ENCODE results near the gene C11orf98. TPM values are rescaled to one million over a fixed set of nuclear protein-coding genes. Genes with fewer than 3 reads are reported as not detected.

Gene C11orf98
- total and polyA plus RNA-seq, 2 donors (not counting 1 experiment from before 2014, with no cell fraction given): 33.4 to 38.2 TPM

DNA sequence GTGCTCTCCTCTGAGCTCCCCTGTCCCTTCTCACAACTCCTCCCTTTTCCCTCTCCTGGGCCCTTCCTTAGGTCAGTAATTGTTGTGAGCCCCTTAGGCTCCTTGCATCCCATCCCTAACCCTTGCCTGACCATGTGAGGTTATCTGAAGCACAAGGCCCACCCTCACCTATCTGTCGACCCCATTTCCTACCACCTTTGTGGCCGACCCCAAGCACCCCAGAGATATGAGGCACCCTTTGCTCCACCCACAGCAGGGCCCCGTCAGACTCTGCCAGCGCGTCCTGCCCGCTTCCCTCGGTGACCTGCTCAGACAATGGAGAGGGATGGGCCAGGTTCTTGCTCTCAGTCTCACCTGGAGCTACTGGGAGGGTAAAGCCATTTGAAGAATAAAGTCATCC lies 43.8 kb upstream of the C11orf98 start:
- no peaks in the 10 kb centered on the region for H3K27me3 ChIP-seq (ENCODE audit: control insufficient read depth, insufficient read depth, low read length)
- TF ChIP-seq, protein P1, sequence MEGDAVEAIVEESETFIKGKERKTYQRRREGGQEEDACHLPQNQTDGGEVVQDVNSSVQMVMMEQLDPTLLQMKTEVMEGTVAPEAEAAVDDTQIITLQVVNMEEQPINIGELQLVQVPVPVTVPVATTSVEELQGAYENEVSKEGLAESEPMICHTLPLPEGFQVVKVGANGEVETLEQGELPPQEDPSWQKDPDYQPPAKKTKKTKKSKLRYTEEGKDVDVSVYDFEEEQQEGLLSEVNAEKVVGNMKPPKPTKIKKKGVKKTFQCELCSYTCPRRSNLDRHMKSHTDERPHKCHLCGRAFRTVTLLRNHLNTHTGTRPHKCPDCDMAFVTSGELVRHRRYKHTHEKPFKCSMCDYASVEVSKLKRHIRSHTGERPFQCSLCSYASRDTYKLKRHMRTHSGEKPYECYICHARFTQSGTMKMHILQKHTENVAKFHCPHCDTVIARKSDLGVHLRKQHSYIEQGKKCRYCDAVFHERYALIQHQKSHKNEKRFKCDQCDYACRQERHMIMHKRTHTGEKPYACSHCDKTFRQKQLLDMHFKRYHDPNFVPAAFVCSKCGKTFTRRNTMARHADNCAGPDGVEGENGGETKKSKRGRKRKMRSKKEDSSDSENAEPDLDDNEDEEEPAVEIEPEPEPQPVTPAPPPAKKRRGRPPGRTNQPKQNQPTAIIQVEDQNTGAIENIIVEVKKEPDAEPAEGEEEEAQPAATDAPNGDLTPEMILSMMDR (conservative IDR thresholded peaks at IDR 0.05 in 1 of 2, IDR thresholded peaks at IDR 0.05 in 1 of 2; ENCODE audit: low read depth in 1 of 2, low read length in 2 of 2): no peak
- no peak for TF ChIP-seq EZH2 (IDR thresholded peaks at IDR 0.05; ENCODE audit: low read length, missing control alignments)
- no peak for DNase-seq (ENCODE audit: low read depth in 2 of 2)
- no peaks in the 10 kb centered on the region for H3K9me3 ChIP-seq (ENCODE audit: control insufficient read depth, insufficient read depth, low read depth, low read length)
- peak overlapping the region; percentile 93 for H3K27ac ChIP-seq (ENCODE audit: insufficient read depth, low read length)
- H3K36me3 ChIP-seq (ENCODE audit: control insufficient read depth, insufficient read depth, low read length): peaks cover 13% of the 10 kb centered on the region
- peak overlapping the region; percentile 25 to 66 (median 46) for H3K4me3 ChIP-seq (replicated peaks in 1 of 4; ENCODE audit: control extremely low read depth in 1 of 4, insufficient read depth in 1 of 4, low read depth in 3 of 4, low read length in 4 of 4)
- H3K79me2 ChIP-seq (ENCODE audit: control insufficient read depth, insufficient read depth, low read length): no peaks in the 10 kb centered on the region
- H4K20me1 ChIP-seq (ENCODE audit: control insufficient read depth, extremely low read depth, insufficient read depth, low read length): no peaks in the 10 kb centered on the region
- peaks cover 25% of the 10 kb centered on the region for H3K4me1 ChIP-seq (ENCODE audit: control insufficient read depth, extremely low read depth, insufficient read depth, low read length)
- H3K9ac ChIP-seq (ENCODE audit: insufficient read depth, low read length): peak overlapping the region; percentile 5
- H3K4me2 ChIP-seq (ENCODE audit: extremely low read depth, insufficient read depth, low read length): peak overlapping the region; percentile 95
- peak overlapping the region; percentile 32 for H2AFZ ChIP-seq (ENCODE audit: low read length)

DNA sequence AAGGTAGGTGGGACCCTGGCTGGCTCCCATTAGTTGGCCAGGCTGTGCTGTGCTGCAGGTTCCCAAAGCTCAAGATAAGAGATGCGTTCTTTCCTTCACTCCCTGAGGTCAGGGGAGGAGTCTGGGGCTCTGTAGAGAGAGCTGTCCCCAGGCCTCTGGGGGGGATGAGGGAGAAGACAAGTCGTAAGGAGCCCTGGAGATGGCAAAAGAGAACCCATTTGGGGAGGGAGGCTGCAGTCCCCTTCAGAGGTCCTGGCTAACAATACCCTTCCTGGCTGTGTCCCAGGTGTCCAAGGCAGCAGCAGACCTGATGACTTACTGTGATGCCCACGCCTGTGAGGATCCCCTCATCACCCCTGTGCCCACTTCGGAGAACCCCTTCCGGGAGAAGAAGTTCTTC lies 43.4 kb upstream of the C11orf98 start:
- Histone ChIP-seq H3K4me1 (ENCODE audit: control insufficient read depth, extremely low read depth, insufficient read depth, low read length) (peaks cover 24% of the 10 kb centered on the region), H2AFZ (ENCODE audit: low read length) (no peak overlapping the region), H3K27ac (ENCODE audit: insufficient read depth, low read length) (peak overlapping the region; percentile 93), H3K4me3 (replicated peaks in 1 of 4; ENCODE audit: control extremely low read depth in 1 of 4, insufficient read depth in 1 of 4, low read depth in 3 of 4, low read length in 4 of 4) (peak overlapping the region in 1 of 4 experiments; percentile 63), H3K9ac (ENCODE audit: insufficient read depth, low read length) (no peak overlapping the region), H4K20me1 (ENCODE audit: control insufficient read depth, extremely low read depth, insufficient read depth, low read length) (no peaks in the 10 kb centered on the region), H3K79me2 (ENCODE audit: control insufficient read depth, insufficient read depth, low read length) (no peaks in the 10 kb centered on the region), H3K27me3 (ENCODE audit: control insufficient read depth, insufficient read depth, low read length) (no peaks in the 10 kb centered on the region), H3K9me3 (ENCODE audit: control insufficient read depth, insufficient read depth, low read depth, low read length) (no peaks in the 10 kb centered on the region), H3K4me2 (ENCODE audit: extremely low read depth, insufficient read depth, low read length) (peak overlapping the region; percentile 95), H3K36me3 (ENCODE audit: control insufficient read depth, insufficient read depth, low read length) (peaks cover 13% of the 10 kb centered on the region)
- TF ChIP-seq EZH2 (IDR thresholded peaks at IDR 0.05; ENCODE audit: low read length, missing control alignments): no peak
- TF ChIP-seq, protein P1 (conservative IDR thresholded peaks at IDR 0.05 in 1 of 2, IDR thresholded peaks at IDR 0.05 in 1 of 2; ENCODE audit: low read depth in 1 of 2, low read length in 2 of 2): no peak
- no peak for DNase-seq (ENCODE audit: low read depth in 2 of 2)

DNA sequence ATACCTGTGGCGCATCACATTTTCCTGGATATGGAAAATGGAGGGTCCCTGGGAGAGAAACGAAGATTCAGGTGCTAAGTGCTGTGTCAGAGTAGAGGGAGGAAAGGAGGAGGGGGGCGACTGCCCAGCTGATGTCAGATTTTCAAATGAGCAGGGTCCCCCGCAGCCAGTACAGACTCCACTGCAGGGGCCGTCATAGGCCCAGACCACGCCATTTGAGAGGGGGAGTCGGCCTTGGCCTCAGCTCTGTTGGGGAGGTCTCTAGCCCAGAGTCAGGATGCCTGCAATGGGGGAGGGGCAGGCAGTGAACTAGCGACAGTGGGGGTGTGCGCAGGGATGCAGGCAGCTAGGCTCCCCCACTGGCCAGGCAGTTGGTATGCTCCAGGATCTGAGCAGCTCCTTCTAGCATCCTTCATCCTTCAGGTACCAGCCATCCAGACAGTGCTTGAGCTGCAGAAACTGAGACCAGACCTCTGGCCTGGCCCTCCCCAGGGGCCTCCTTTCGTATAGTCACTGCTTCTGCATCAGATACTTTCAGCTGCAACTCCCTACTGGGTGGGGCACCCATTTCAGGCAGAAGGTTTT lies 42.4 kb upstream of the C11orf98 start, which contains the start of the genes BSCL2 and GNG3:
TSS of gene BSCL2 (minus strand) at position 148 of the 585 bp plus-strand sequence. CDS start 229 bp downstream, outside the sequence.
TSS of gene GNG3 (plus strand) at position 400 of the 585 bp plus-strand sequence. CDS start 620 bp downstream, outside the sequence.
- no peak within 1 kb of the TSS for H3K9ac ChIP-seq (ENCODE audit: insufficient read depth, low read length)
- no peaks in the 10 kb centered on the region for H3K27me3 ChIP-seq (ENCODE audit: control insufficient read depth, insufficient read depth, low read length)
- peak in 1 of 2 donors; percentile 26 for DNase-seq (ENCODE audit: low read depth in 2 of 2)
- H2AFZ ChIP-seq (ENCODE audit: low read length): peak within 1 kb of the TSS; percentile 71
- H3K4me2 ChIP-seq (ENCODE audit: extremely low read depth, insufficient read depth, low read length): peak within 1 kb of the TSS; percentile 95
- no peaks in the 10 kb centered on the region for H3K9me3 ChIP-seq (ENCODE audit: control insufficient read depth, insufficient read depth, low read depth, low read length)
- peak within 1 kb of the TSS in 3 of 4 experiments; percentile 45 to 72 (median 63) for H3K4me3 ChIP-seq (replicated peaks in 1 of 4; ENCODE audit: control extremely low read depth in 1 of 4, insufficient read depth in 1 of 4, low read depth in 3 of 4, low read length in 4 of 4)
- H4K20me1 ChIP-seq (ENCODE audit: control insufficient read depth, extremely low read depth, insufficient read depth, low read length): no peaks in the 10 kb centered on the region
- H3K27ac ChIP-seq (ENCODE audit: insufficient read depth, low read length): peak within 1 kb of the TSS; percentile 36
- H3K4me1 ChIP-seq (ENCODE audit: control insufficient read depth, extremely low read depth, insufficient read depth, low read length): peaks cover 24% of the 10 kb centered on the region
- no peaks in the 10 kb centered on the region for H3K79me2 ChIP-seq (ENCODE audit: control insufficient read depth, insufficient read depth, low read length)
- peaks cover 13% of the 10 kb centered on the region for H3K36me3 ChIP-seq (ENCODE audit: control insufficient read depth, insufficient read depth, low read length)
- no peak for TF ChIP-seq EZH2 (IDR thresholded peaks at IDR 0.05; ENCODE audit: low read length, missing control alignments)
- TF ChIP-seq, protein P1 (conservative IDR thresholded peaks at IDR 0.05 in 1 of 2, IDR thresholded peaks at IDR 0.05 in 1 of 2; ENCODE audit: low read depth in 1 of 2, low read length in 2 of 2): no peak
